ENCODE results near the gene CIB1.

Gene CIB1

DNA sequence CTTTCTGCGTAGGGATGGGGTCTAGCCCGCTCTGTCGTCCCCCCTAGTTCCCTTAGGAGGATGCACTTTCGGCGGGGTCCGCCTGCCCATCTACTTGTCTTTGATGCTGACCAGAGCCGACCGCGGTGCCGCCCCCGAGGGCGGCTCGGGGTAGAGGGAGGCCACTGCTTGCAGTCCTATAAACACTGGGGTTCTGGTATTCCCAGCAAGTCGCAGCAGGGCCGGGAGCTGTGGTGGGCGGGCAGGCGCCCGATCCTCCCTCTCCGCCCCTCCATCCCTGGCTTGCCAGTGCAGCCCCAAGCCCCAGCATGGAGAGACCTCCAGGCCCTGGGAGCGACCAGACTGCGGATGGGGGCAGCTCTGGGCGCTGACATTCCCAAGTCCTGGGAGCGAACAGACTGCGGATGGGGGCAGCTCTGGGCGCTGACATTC, 31.8 kb downstream of the CIB1 start:
- Histone ChIP-seq H3K4me3 (ENCODE audit: low read length) (peak overlapping the region; percentile 87), H3K27me3 (replicated peaks; ENCODE audit: control insufficient read depth, insufficient read depth, low read length) (no peaks in the 10 kb centered on the region), H3K36me3 (ENCODE audit: control insufficient read depth, insufficient read depth, low read length, severe bottlenecking) (peaks cover 5% of the 10 kb centered on the region), H3K9me3 (ENCODE audit: control insufficient read depth, low read length) (no peaks in the 10 kb centered on the region), H3K4me1 (ENCODE audit: control insufficient read depth, insufficient read depth, low read length) (peaks cover 23% of the 10 kb centered on the region), H3K9ac (ENCODE audit: low read length) (peak overlapping the region; percentile 83)
- peak; percentile 27 for DNase-seq (ENCODE audit: low read depth)

DNA sequence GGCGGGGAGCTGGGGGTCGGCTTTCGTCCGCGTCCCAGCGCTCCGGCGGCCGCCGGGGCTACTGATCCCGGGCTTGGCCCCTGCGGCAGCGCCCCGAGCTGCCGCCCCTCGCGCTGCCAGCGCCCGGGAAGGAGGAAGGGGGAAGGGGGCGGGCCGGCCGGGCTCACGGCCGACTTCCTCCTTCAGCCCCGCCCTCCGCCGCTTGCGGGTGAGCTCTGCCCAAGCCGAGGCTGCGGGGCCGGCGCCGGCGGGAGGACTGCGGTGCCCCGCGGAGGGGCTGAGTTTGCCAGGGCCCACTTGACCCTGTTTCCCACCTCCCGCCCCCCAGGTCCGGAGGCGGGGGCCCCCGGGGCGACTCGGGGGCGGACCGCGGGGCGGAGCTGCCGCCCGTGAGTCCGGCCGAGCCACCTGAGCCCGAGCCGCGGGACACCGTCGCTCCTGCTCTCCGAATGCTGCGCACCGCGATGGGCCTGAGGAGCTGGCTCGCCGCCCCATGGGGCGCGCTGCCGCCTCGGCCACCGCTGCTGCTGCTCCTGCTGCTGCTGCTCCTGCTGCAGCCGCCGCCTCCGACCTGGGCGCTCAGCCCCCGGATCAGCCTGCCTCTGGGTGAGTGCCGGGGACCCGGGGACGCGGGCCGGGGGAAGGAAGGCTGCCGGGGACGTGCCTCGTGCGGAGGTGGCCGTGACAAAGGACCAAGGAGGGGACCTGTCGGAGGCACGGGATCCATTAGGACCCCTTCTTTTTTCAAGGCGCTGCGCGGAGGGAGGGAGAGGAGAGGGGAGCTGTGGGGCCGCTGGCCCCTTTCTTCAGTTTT, 32.4 kb downstream of the CIB1 start, which contains the start of gene SEMA4B:
TSS of gene SEMA4B (plus strand) at position 201 of the 814 bp plus-strand sequence. CDS start at position 450, 249 bp downstream.
- Histone ChIP-seq H3K4me1 (ENCODE audit: control insufficient read depth, insufficient read depth, low read length) (peaks cover 23% of the 10 kb centered on the region), H3K9me3 (ENCODE audit: control insufficient read depth, low read length) (no peaks in the 10 kb centered on the region), H3K4me3 (ENCODE audit: low read length) (peak within 1 kb of the TSS; percentile 87), H3K27me3 (replicated peaks; ENCODE audit: control insufficient read depth, insufficient read depth, low read length) (no peaks in the 10 kb centered on the region), H3K36me3 (ENCODE audit: control insufficient read depth, insufficient read depth, low read length, severe bottlenecking) (peaks cover 1% of the 10 kb centered on the region), H3K9ac (ENCODE audit: low read length) (peak within 1 kb of the TSS; percentile 83)
- peak; percentile 89 for DNase-seq (ENCODE audit: low read depth)

DNA sequence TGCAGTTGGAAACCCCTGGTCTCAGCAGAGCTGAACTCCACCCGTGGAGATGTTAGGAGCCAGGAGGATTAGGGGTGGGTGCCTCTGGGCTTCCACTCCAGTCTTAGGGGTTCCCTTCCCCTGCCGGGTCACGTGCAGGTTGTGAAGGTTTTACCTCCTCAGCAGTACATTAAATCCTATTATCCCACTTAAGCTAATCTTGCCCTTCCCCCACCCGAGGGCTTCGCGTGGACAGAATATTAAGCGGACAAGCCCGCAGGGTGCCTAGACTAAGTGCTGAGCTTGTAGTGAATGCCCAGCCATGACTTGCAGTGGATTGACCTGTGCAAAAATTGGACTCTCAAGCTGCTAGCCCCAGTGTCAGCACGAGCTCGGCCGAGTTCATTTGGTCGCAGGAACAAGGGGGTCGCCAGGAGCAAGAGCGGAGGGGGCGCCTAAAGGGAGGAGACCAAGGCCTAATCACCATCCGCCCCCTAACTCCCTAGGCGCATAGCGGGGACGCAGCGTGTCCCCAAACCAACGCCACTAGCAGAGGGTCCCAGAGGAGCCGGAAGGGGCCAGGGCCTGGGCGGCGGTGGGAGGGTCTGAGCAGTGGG, 33.1 kb downstream of the CIB1 start:
- Histone ChIP-seq H3K4me3 (ENCODE audit: low read length) (peak overlapping the region; percentile 87), H3K27me3 (replicated peaks; ENCODE audit: control insufficient read depth, insufficient read depth, low read length) (no peaks in the 10 kb centered on the region), H3K9me3 (ENCODE audit: control insufficient read depth, low read length) (no peaks in the 10 kb centered on the region), H3K4me1 (ENCODE audit: control insufficient read depth, insufficient read depth, low read length) (peaks cover 22% of the 10 kb centered on the region), H3K9ac (ENCODE audit: low read length) (peak overlapping the region; percentile 83), H3K36me3 (ENCODE audit: control insufficient read depth, insufficient read depth, low read length, severe bottlenecking) (no peaks in the 10 kb centered on the region)
- DNase-seq (ENCODE audit: low read depth): no peak

DNA sequence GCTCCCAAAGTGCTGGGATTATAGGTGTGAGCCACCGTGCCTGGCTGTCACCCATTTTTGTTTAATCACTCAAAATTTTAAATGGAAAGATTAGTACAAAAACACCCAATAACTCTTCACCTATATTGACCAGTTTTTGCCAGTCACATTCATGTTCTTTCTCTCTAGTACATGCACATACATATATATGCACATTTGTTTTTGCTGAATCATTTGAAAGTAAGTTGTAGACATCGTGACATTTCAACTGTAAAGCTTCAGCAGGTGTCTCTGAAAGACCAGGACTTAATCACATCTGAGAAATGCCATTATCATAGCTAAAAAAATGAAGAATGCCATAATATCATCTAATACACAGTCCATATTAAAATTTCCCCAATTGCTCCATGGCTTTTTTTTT, 39.1 kb downstream of the CIB1 start:
- Histone ChIP-seq H3K4me3 (ENCODE audit: low read length) (no peak overlapping the region), H3K36me3 (ENCODE audit: control insufficient read depth, insufficient read depth, low read length, severe bottlenecking) (no peaks in the 10 kb centered on the region), H3K9ac (ENCODE audit: low read length) (no peak overlapping the region), H3K4me1 (ENCODE audit: control insufficient read depth, insufficient read depth, low read length) (peaks cover 18% of the 10 kb centered on the region), H3K9me3 (ENCODE audit: control insufficient read depth, low read length) (no peaks in the 10 kb centered on the region), H3K27me3 (replicated peaks; ENCODE audit: control insufficient read depth, insufficient read depth, low read length) (no peaks in the 10 kb centered on the region)
- DNase-seq (ENCODE audit: low read depth): no peak

DNA sequence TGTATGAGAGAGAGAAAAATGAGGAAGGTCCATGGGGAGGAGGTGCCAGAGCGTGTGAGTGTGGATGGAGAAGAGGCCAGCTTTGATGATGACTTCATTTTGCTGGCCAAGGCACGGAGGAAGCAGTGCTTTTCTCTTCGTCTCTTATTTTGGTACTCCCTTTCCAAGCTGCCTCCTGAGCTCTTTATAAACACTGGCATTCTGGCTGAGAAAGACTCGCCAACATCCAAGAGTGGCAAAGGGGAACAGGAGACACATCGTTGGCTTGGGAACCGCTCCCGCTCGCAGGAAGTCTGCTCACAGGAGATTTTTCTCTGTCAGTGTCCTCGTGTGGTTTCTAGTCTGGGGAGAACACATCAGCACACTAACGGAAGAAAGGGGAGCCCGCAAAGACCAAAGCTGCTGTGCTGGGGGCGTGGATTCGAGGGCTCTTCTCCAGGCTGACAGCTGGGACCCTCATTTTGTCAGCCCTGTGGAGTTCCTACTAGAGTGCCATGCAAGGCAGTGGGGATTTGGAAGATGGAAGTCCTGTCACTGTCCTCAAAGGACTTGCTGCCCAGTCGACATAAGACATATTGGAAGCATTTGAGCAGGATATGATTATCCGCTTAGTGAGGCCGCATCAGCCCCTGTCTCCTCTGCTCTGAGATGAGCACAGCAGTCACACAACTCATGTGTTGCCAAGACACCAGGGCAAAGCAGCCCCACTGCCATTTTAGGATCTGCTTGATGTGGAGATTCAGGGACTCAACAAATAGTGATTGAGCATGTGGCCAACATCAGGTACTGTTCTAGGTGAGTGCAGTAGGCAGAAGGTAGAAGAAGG, 40.6 kb downstream of the CIB1 start:
- H3K9ac ChIP-seq (ENCODE audit: low read length): no peak overlapping the region
- no peak for DNase-seq (ENCODE audit: low read depth)

DNA sequence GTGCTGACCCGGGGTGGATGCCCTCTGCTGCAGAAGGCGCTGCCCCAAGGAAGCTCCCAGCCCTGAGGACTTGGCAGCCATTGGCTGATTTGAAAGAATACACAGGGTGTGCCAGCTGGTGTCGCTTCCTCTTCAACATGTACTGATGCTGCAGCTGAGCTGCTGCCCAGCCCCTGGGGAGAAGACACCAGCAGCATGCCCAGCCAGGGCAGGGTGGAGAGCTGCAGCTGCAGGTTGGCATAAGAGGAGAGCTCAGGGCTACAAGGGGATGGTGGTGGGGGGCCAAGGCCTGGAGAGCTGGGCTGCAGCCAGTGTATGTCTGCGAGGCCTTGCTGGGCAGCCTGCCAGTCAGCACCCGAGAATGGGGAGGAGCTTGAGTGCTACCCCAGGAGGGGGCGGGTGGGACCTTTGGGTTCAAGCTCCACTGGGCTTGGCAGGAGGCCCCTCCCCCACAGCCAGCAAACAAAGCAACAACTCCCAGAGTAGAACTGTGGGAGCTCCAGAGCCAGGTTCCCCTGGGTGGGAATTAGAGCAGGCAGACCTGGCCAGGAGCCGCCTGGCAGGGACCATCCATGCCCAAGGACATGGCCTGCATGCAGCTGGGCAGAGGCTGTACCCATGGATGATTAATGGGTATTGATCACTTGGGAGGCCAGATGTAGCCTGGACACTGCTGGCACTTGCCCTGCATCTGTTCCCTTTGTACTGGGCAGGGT, 41.8 kb downstream of the CIB1 start:
- Histone ChIP-seq H3K9ac (ENCODE audit: low read length) (no peak overlapping the region), H3K4me3 (ENCODE audit: low read length) (no peak overlapping the region), H3K36me3 (ENCODE audit: control insufficient read depth, insufficient read depth, low read length, severe bottlenecking) (no peaks in the 10 kb centered on the region), H3K4me1 (ENCODE audit: control insufficient read depth, insufficient read depth, low read length) (peaks cover 12% of the 10 kb centered on the region), H3K9me3 (ENCODE audit: control insufficient read depth, low read length) (no peaks in the 10 kb centered on the region), H3K27me3 (replicated peaks; ENCODE audit: control insufficient read depth, insufficient read depth, low read length) (no peaks in the 10 kb centered on the region)
- DNase-seq (ENCODE audit: low read depth): no peak

More for the DNA sequence above, 40.6 kb downstream of the CIB1 start:
- H3K4me3 ChIP-seq (ENCODE audit: low read length): no peak overlapping the region
- no peaks in the 10 kb centered on the region for H3K27me3 ChIP-seq (replicated peaks; ENCODE audit: control insufficient read depth, insufficient read depth, low read length)
- no peaks in the 10 kb centered on the region for H3K36me3 ChIP-seq (ENCODE audit: control insufficient read depth, insufficient read depth, low read length, severe bottlenecking)
- no peaks in the 10 kb centered on the region for H3K9me3 ChIP-seq (ENCODE audit: control insufficient read depth, low read length)
- H3K4me1 ChIP-seq (ENCODE audit: control insufficient read depth, insufficient read depth, low read length): peaks cover 14% of the 10 kb centered on the region

DNA sequence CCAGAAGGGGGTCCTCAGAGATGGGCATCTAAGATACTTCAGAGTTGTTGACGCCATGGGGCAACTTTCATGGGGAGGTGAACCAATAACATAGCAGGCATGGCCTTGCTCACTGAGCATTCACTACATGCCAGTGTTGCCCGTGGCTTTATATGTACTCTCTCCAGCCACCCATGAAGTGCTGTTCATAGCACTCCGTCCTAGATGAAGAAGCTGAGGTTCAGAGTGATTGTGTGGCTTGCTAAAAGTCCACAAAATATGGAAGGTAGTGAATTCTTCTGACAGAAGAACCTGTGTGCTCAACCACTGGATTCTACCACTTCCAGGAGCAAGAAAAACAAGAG, 42.4 kb downstream of the CIB1 start:
- H3K4me1 ChIP-seq (ENCODE audit: control insufficient read depth, insufficient read depth, low read length): peaks cover 12% of the 10 kb centered on the region

DNA sequence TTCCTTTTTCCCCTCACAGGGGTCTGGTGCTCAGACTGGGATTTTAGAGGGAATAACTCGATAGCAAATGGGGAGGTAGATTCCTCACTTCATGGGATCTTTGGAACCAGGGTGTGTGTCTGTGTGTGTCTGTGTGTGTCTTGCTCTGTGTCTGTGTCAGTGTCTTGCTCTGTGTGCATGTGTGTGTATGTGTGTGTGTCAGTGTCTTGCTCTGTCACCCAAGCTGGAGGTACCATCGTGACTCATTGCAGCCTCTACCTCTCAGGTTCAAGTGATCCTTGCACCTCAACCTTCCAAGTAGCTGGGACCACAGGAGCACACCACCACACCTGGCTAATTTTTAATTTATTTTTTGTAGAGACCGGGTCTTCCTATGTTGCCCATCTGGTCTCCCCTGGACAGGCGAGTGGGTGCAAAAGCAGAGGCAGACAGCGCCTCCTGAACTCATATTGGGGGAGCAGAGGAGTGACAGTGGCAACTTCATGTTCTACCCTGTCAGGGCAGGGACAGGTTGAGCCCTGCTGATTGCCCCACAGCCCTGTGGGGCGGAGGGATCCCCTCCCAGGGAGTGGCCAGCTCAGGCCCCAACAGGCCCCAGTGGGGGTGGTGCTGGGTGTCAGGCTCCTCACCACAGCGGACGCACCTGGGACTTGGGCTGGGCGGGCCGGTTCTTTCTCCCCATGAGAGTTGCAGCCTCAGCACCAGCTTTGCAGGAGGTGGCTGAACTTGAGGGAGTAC, 43.0 kb downstream of the CIB1 start:
- no peak for DNase-seq (ENCODE audit: low read depth)

More for the DNA sequence above, 42.4 kb downstream of the CIB1 start:
- Histone ChIP-seq H3K9me3 (ENCODE audit: control insufficient read depth, low read length) (no peaks in the 10 kb centered on the region), H3K9ac (ENCODE audit: low read length) (no peak overlapping the region), H3K36me3 (ENCODE audit: control insufficient read depth, insufficient read depth, low read length, severe bottlenecking) (no peaks in the 10 kb centered on the region), H3K27me3 (replicated peaks; ENCODE audit: control insufficient read depth, insufficient read depth, low read length) (no peaks in the 10 kb centered on the region), H3K4me3 (ENCODE audit: low read length) (no peak overlapping the region)
- DNase-seq (ENCODE audit: low read depth): no peak

DNA sequence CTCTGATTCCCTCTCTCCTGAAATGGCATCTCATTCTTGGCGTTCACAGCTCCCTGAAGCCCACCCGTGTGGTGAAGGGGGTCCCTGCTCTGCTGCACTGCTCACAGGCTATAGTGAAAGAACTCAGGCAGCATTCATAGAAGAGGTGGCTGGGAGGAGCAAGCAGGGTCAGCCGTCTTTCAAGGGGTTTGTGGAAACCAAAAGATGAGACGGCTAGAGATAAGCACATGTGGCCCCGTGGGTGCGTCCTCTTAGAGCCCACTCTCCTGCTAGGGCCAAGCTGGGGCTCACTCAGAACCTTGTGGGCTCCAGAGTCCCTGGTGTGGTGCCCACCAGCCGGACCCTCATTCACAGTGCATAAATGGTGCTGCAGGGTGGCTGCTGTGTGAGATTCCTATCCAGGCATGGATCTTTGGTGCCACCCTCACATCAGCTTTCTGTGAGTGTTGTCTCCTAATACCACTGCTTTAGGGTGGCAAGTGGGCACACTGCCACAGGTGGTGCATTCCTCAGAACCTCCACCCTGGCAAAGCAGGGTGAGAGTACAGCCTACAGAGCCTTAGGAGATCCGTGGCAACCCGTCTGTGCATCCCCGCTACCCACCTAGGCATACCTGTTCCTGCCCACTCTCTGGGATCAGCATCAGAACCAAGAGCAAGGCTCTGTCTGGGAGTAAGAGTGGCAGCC, 43.8 kb downstream of the CIB1 start:
- no peak for DNase-seq (ENCODE audit: low read depth)
- peaks cover 12% of the 10 kb centered on the region for H3K4me1 ChIP-seq (ENCODE audit: control insufficient read depth, insufficient read depth, low read length)
- H3K4me3 ChIP-seq (ENCODE audit: low read length): no peak overlapping the region
- H3K36me3 ChIP-seq (ENCODE audit: control insufficient read depth, insufficient read depth, low read length, severe bottlenecking): no peaks in the 10 kb centered on the region
- no peaks in the 10 kb centered on the region for H3K27me3 ChIP-seq (replicated peaks; ENCODE audit: control insufficient read depth, insufficient read depth, low read length)
- no peaks in the 10 kb centered on the region for H3K9me3 ChIP-seq (ENCODE audit: control insufficient read depth, low read length)
- no peak overlapping the region for H3K9ac ChIP-seq (ENCODE audit: low read length)

More for the DNA sequence above, 43.0 kb downstream of the CIB1 start:
- Histone ChIP-seq H3K4me3 (ENCODE audit: low read length) (no peak overlapping the region), H3K9ac (ENCODE audit: low read length) (no peak overlapping the region), H3K27me3 (replicated peaks; ENCODE audit: control insufficient read depth, insufficient read depth, low read length) (no peaks in the 10 kb centered on the region), H3K36me3 (ENCODE audit: control insufficient read depth, insufficient read depth, low read length, severe bottlenecking) (no peaks in the 10 kb centered on the region), H3K9me3 (ENCODE audit: control insufficient read depth, low read length) (no peaks in the 10 kb centered on the region), H3K4me1 (ENCODE audit: control insufficient read depth, insufficient read depth, low read length) (peaks cover 12% of the 10 kb centered on the region)

All from adipocyte (in vitro differentiated cells).